MG63 (cell line): ENCODE measurements around the gene ABHD16A. TPM values are rescaled to one million over a fixed set of nuclear protein-coding genes. Genes with fewer than 3 reads are reported as not detected.

Source experiments
- DNase-seq: peaks from one replicate; pipeline ENCODE4 v3.0.0-alpha.2; 2020
- H3K27me3 ChIP-seq: fragments of 250-450 bp; sonication (Bioruptor Pico); 2 replicates; pipeline ENCODE4 v1.5.1; 2020; ENCODE audit warnings: mild to moderate bottlenecking, moderate library complexity
- H3K36me3 ChIP-seq: fragments of 250-450 bp; sonication (Bioruptor Pico); 2 replicates; pipeline ENCODE4 v1.5.1; 2020; ENCODE audit warnings: mild to moderate bottlenecking, moderate library complexity
- H3K4me3 ChIP-seq: fragments of 250-450 bp; sonication (Bioruptor Pico); 2 replicates; pipeline ENCODE4 v1.5.1; 2020; ENCODE audit warnings: mild to moderate bottlenecking, moderate library complexity
- H3K9me3 ChIP-seq: fragments of 250-450 bp; sonication (Bioruptor Pico); 2 replicates; pipeline ENCODE4 v1.5.1; 2020; ENCODE audit warnings: mild to moderate bottlenecking, moderate library complexity
- total RNA-seq: library from RNA; depleted of rRNA; stranded (reverse); fragments of >200 nt; shearing (Covaris generic); gene quantifications from 2 replicates; pipeline ENCODE4 v1.2.3, GENCODE V29; 2014; ENCODE audit warnings: low replicate concordance

ABHD16A gene
- total RNA-seq, 1 experiment from 2014 or later: 43.4 TPM

GRCh38 chr6:31683591-31683990 lies 19.5 kb downstream of the ABHD16A start:
- Histone ChIP-seq H3K9me3 (no peaks in the 10 kb centered on the region), H3K36me3 (no peaks in the 10 kb centered on the region), H3K27me3 (no peaks in the 10 kb centered on the region), H3K4me3 (no peak overlapping the region)
- no peak for DNase-seq

- peak; percentile 20 for DNase-seq
- no peaks in the 10 kb centered on the region for H3K36me3 ChIP-seq
- H3K9me3 ChIP-seq: no peaks in the 10 kb centered on the region
- peak overlapping the region; percentile 27 for H3K4me3 ChIP-seq
- no peaks in the 10 kb centered on the region for H3K27me3 ChIP-seq
These were observed 21.9 kb downstream of the ABHD16A start for GRCh38 chr6:31681135-31681671.

- Histone ChIP-seq H3K4me3 (peak within 1 kb of the TSS; percentile 27), H3K27me3 (no peaks in the 10 kb centered on the region), H3K9me3 (no peaks in the 10 kb centered on the region), H3K36me3 (no peaks in the 10 kb centered on the region)
- peak; percentile 68 for DNase-seq
These were observed 22.6 kb downstream of the ABHD16A start, which contains the start of gene LY6G5C for GRCh38 chr6:31680226-31681134. Gene LY6G5C, minus strand, starts transcription at chr6:31681067. Its CDS starts 694 bp downstream, at chr6:31680373.

- Histone ChIP-seq H3K9me3 (no peaks in the 10 kb centered on the region), H3K36me3 (no peaks in the 10 kb centered on the region), H3K27me3 (no peaks in the 10 kb centered on the region), H3K4me3 (no peak overlapping the region)
- no peak for DNase-seq
These were observed 25.2 kb downstream of the ABHD16A start for GRCh38 chr6:31677955-31678354.

GRCh38 chr6:31676904-31677303 lies 26.2 kb downstream of the ABHD16A start:
- no peaks in the 10 kb centered on the region for H3K27me3 ChIP-seq
- no peaks in the 10 kb centered on the region for H3K9me3 ChIP-seq
- no peak overlapping the region for H3K4me3 ChIP-seq
- peaks cover 4% of the 10 kb centered on the region for H3K36me3 ChIP-seq
- no peak for DNase-seq

- Histone ChIP-seq H3K9me3 (no peaks in the 10 kb centered on the region), H3K4me3 (no peak overlapping the region)
- no peak for DNase-seq
These were observed 26.7 kb downstream of the ABHD16A start for GRCh38 chr6:31676322-31676903.

GRCh38 chr6:31669676-31670075 lies 33.4 kb downstream of the ABHD16A start, which contains the start of gene LY6G5B:
Gene LY6G5B, plus strand, starts transcription at chr6:31669976. Its CDS starts 975 bp downstream, at chr6:31670951.
- no peaks in the 10 kb centered on the region for H3K9me3 ChIP-seq
- H3K27me3 ChIP-seq: no peaks in the 10 kb centered on the region
- H3K36me3 ChIP-seq: peaks cover 39% of the 10 kb centered on the region
- H3K4me3 ChIP-seq: no peak within 1 kb of the TSS
- DNase-seq: no peak

More at GRCh38 chr6:31676322-31676903, 26.7 kb downstream of the ABHD16A start:
- Histone ChIP-seq H3K27me3 (no peaks in the 10 kb centered on the region), H3K36me3 (peaks cover 4% of the 10 kb centered on the region)

GRCh38 chr6:31666337-31666965 lies 36.7 kb downstream of the ABHD16A start:
- H3K4me3 ChIP-seq: peak overlapping the region; percentile 78
- peaks cover 47% of the 10 kb centered on the region for H3K36me3 ChIP-seq
- no peaks in the 10 kb centered on the region for H3K9me3 ChIP-seq
- DNase-seq: no peak
- no peaks in the 10 kb centered on the region for H3K27me3 ChIP-seq

GRCh38 chr6:31665501-31666336 lies 37.4 kb downstream of the ABHD16A start, which contains the start of gene CSNK2B:
Gene CSNK2B, plus strand, starts transcription at chr6:31666080. Its CDS starts 752 bp downstream, at chr6:31666832.
- peak within 1 kb of the TSS; percentile 78 for H3K4me3 ChIP-seq
- H3K9me3 ChIP-seq: no peaks in the 10 kb centered on the region
- DNase-seq: peak; percentile 97
- H3K36me3 ChIP-seq: peaks cover 47% of the 10 kb centered on the region
- H3K27me3 ChIP-seq: no peaks in the 10 kb centered on the region

GRCh38 chr6:31664790-31665500 lies 38.2 kb downstream of the ABHD16A start, which contains the start of gene GPANK1:
Gene GPANK1, minus strand, starts transcription at chr6:31664997. Its CDS starts 519 bp downstream, at chr6:31664478.
- Histone ChIP-seq H3K9me3 (no peaks in the 10 kb centered on the region), H3K4me3 (peak within 1 kb of the TSS; percentile 78), H3K27me3 (no peaks in the 10 kb centered on the region), H3K36me3 (peaks cover 44% of the 10 kb centered on the region)
- DNase-seq: peak; percentile 74

- H3K36me3 ChIP-seq: peaks cover 39% of the 10 kb centered on the region
- peak; percentile 70 for DNase-seq
- no peaks in the 10 kb centered on the region for H3K9me3 ChIP-seq
- H3K27me3 ChIP-seq: no peaks in the 10 kb centered on the region
- peak overlapping the region; percentile 78 for H3K4me3 ChIP-seq
These were observed 38.9 kb downstream of the ABHD16A start for GRCh38 chr6:31663961-31664789.

- no peaks in the 10 kb centered on the region for H3K27me3 ChIP-seq
- peak overlapping the region; percentile 78 for H3K4me3 ChIP-seq
- DNase-seq: no peak
- no peaks in the 10 kb centered on the region for H3K9me3 ChIP-seq
- peaks cover 32% of the 10 kb centered on the region for H3K36me3 ChIP-seq
These were observed 39.8 kb downstream of the ABHD16A start for GRCh38 chr6:31663126-31663960.

GRCh38 chr6:31662124-31662723 lies 40.9 kb downstream of the ABHD16A start:
- Histone ChIP-seq H3K9me3 (no peaks in the 10 kb centered on the region), H3K36me3 (peaks cover 21% of the 10 kb centered on the region), H3K27me3 (no peaks in the 10 kb centered on the region), H3K4me3 (no peak overlapping the region)
- DNase-seq: no peak
